CD14-positive monocyte (primary cell): ENCODE measurements around the gene LPIN1. TPM values are rescaled to one million over a fixed set of nuclear protein-coding genes. Genes with fewer than 3 reads are reported as not detected.

Experiments
- DNase-seq, 3 donors: peaks; one replicate each; pipeline ENCODE4 v3.0.0-alpha.2; 2011 to 2022
- H2AFZ ChIP-seq: 2 replicates; pipeline ENCODE4 v1.6.0; 2012; ENCODE audit warnings: mild to moderate bottlenecking, low read depth, low read length, inconsistent platforms; ENCODE audit not compliant: insufficient read depth, poor library complexity, severe bottlenecking
- H3K27ac ChIP-seq, 2 donors: 1 replicate in 1 of 2; 2 replicates in 1 of 2; pipeline ENCODE4 v1.5.1; 2012 to 2013; ENCODE audit warnings: low read length in 2 of 2, control low read depth in 1 of 2, inconsistent platforms in 1 of 2, low read depth in 1 of 2, mild to moderate bottlenecking in 1 of 2
- H3K27me3 ChIP-seq, 2 donors: one replicate each; pipeline versions ENCODE4 v1.6.0 to v1.6.1; 2011 to 2013; ENCODE audit warnings: low read length in 2 of 2; ENCODE audit not compliant: control insufficient read depth in 2 of 2, insufficient read depth in 2 of 2
- H3K36me3 ChIP-seq, 2 donors: replicated peaks in 1 of 2; 1 replicate in 1 of 2; 2 replicates in 1 of 2; pipeline versions ENCODE4 v1.5.1 to v1.6.1; 2012 to 2013; ENCODE audit warnings: low read length in 2 of 2, control low read depth in 1 of 2, inconsistent platforms in 1 of 2, mild to moderate bottlenecking in 1 of 2; ENCODE audit not compliant: insufficient read depth in 2 of 2, control insufficient read depth in 1 of 2
- H3K4me1 ChIP-seq, 2 donors: 1 replicate in 1 of 2; 2 replicates in 1 of 2; pipeline versions ENCODE4 v1.5.1 to v1.6.1; 2012 to 2013; ENCODE audit warnings: low read length in 2 of 2, control low read depth in 1 of 2, inconsistent platforms in 1 of 2, mild to moderate bottlenecking in 1 of 2, moderate library complexity in 1 of 2; ENCODE audit not compliant: insufficient read depth in 2 of 2, control insufficient read depth in 1 of 2
- H3K4me2 ChIP-seq: replicated peaks from 2 replicates; pipeline ENCODE3; 2012; ENCODE audit warnings: low read length, moderate library complexity, mild to moderate bottlenecking; ENCODE audit not compliant: poor library complexity, severe bottlenecking; ENCODE audit errors: extremely low read depth
- H3K4me3 ChIP-seq, 3 experiments: fragments of 200-600 bp in 1 of 3; sonication (generic) in 1 of 3; replicated peaks in 1 of 3; 1 replicate in 2 of 3; 2 replicates in 1 of 3; pipeline ENCODE4 v1.5.1; 2011 to 2013; ENCODE audit warnings: low read length in 3 of 3, mild to moderate bottlenecking in 3 of 3, control low read depth in 2 of 3, low read depth in 2 of 3, inconsistent platforms in 1 of 3, moderate library complexity in 1 of 3
- H3K79me2 ChIP-seq: 2 replicates; pipeline ENCODE4 v1.6.0; 2012; ENCODE audit warnings: mild to moderate bottlenecking, control low read depth, inconsistent platforms, low read length, moderate library complexity; ENCODE audit not compliant: insufficient read depth
- H3K9ac ChIP-seq: 2 replicates; pipeline ENCODE4 v1.6.0; 2017; ENCODE audit warnings: low read length, mild to moderate bottlenecking; ENCODE audit not compliant: insufficient read depth, poor library complexity, severe bottlenecking
- H3K9me3 ChIP-seq, 2 donors: replicated peaks in 1 of 2; 1 replicate in 1 of 2; 2 replicates in 1 of 2; pipeline versions ENCODE4 v1.5.1 to v1.6.1; 2012 to 2013; ENCODE audit warnings: low read length in 2 of 2, control low read depth in 1 of 2; ENCODE audit not compliant: control insufficient read depth in 1 of 2, insufficient read depth in 1 of 2
- H4K20me1 ChIP-seq: 2 replicates; pipeline ENCODE4 v1.6.0; 2012; ENCODE audit warnings: mild to moderate bottlenecking, low read length, control low read depth, moderate library complexity; ENCODE audit not compliant: insufficient read depth
- H3K27ac Mint-ChIP-seq, 7 donors: one replicate each; pipeline ENCODE4 v1.8.0; 2020; ENCODE audit warnings: mild to moderate bottlenecking in 7 of 7, mixed read lengths in 7 of 7, moderate library complexity in 6 of 7, inconsistent platforms in 2 of 7
- H3K27me3 Mint-ChIP-seq, 3 donors: one replicate each; pipeline ENCODE4 v1.8.0; 2021 to 2022; ENCODE audit warnings: low read depth in 3 of 3, mild to moderate bottlenecking in 3 of 3, mixed read lengths in 3 of 3, moderate library complexity in 3 of 3, inconsistent platforms in 1 of 3
- H3K36me3 Mint-ChIP-seq, 2 donors: one replicate each; pipeline ENCODE4 v1.8.0; 2020; ENCODE audit warnings: mixed read lengths in 2 of 2, inconsistent platforms in 1 of 2, mild to moderate bottlenecking in 1 of 2
- H3K4me1 Mint-ChIP-seq: one replicate; pipeline ENCODE4 v1.8.0; 2020; ENCODE audit warnings: mild to moderate bottlenecking, mixed read lengths
- H3K4me3 Mint-ChIP-seq, 2 donors: one replicate each; pipeline ENCODE4 v1.8.0; 2020; ENCODE audit warnings: mild to moderate bottlenecking in 2 of 2, mixed read lengths in 2 of 2, moderate library complexity in 1 of 2
- H3K9me3 Mint-ChIP-seq, 7 donors: one replicate each; pipeline ENCODE4 v1.8.0; 2020 to 2022; ENCODE audit warnings: mixed read lengths in 7 of 7, mild to moderate bottlenecking in 6 of 7, moderate library complexity in 6 of 7, inconsistent platforms in 2 of 7
- WGBS: methylation state at CpG from one replicate; pipeline ENCODE4 v1.1.5; 2013; ENCODE audit warnings: missing lambda C conversion rate; ENCODE audit not compliant: insufficient coverage; 5-methylcytosine and 5-hydroxymethylcytosine counted together
- intact Hi-C, 2 donors: fragments of 100-400 bp; cut with micrococcal nuclease; formaldehyde crosslinking; loops; one replicate each; pipeline versions ENCODE4 v1.15.0 to v1.15.1; 2023
- polyA plus RNA-seq, 3 donors: library from polyadenylated mRNA; depleted of rRNA in 1 of 3; unstranded in 2 of 3; stranded (reverse) in 1 of 3; fragments of 300-500 nt in 2 of 3; fragments of >200 nt in 1 of 3; fragmentation: Illumina TruSeq in 2 of 3; gene quantifications; 1 replicate in 2 of 3; 2 replicates in 1 of 3; pipeline ENCODE4 v1.2.3, GENCODE V29; 2012 to 2021
- TF ChIP-seq, protein P1 (sequence below): fragments of 200-600 bp; IDR thresholded peaks from one replicate; pipeline ENCODE4 v1.8.0; 2022; ENCODE audit warnings: antibody characterized with exemption, mild to moderate bottlenecking

LPIN1 gene
- polyA plus RNA-seq, 3 donors, result 1.8 to 17.6 (median 2.7) TPM

- peaks cover 28 to 29% of the 10 kb centered on the region in 2 donors for H3K4me1 ChIP-seq
- Mint-ChIP-seq H3K27me3 (peaks cover 2 to 4% (median 4%) of the 10 kb centered on the region in 3 donors), H3K9me3 (no peaks in the 10 kb centered on the region), H3K36me3 (no peaks in the 10 kb centered on the region), H3K4me1 (peaks cover 28% of the 10 kb centered on the region), H3K4me3 (no peak overlapping the region), H3K27ac (no peak overlapping the region)
- H3K4me3 ChIP-seq, result no peak overlapping the region
- 95% methylated on average over 2 of the region's 7 CpGs for WGBS
- intact Hi-C loops, result no loop called here
- no peak for DNase-seq
- no peaks in the 10 kb centered on the region for H3K9me3 ChIP-seq
- H3K27ac ChIP-seq, result no peak overlapping the region
- no peaks in the 10 kb centered on the region for H3K79me2 ChIP-seq
- H3K36me3 ChIP-seq, result no peaks in the 10 kb centered on the region
- no peak overlapping the region for H2AFZ ChIP-seq
- TF ChIP-seq, protein P1, sequence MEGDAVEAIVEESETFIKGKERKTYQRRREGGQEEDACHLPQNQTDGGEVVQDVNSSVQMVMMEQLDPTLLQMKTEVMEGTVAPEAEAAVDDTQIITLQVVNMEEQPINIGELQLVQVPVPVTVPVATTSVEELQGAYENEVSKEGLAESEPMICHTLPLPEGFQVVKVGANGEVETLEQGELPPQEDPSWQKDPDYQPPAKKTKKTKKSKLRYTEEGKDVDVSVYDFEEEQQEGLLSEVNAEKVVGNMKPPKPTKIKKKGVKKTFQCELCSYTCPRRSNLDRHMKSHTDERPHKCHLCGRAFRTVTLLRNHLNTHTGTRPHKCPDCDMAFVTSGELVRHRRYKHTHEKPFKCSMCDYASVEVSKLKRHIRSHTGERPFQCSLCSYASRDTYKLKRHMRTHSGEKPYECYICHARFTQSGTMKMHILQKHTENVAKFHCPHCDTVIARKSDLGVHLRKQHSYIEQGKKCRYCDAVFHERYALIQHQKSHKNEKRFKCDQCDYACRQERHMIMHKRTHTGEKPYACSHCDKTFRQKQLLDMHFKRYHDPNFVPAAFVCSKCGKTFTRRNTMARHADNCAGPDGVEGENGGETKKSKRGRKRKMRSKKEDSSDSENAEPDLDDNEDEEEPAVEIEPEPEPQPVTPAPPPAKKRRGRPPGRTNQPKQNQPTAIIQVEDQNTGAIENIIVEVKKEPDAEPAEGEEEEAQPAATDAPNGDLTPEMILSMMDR, result no peak
- no peaks in the 10 kb centered on the region for H4K20me1 ChIP-seq
- no peak overlapping the region for H3K9ac ChIP-seq
- no peaks in the 10 kb centered on the region for H3K27me3 ChIP-seq
- H3K4me2 ChIP-seq, result no peak overlapping the region
These were observed 32.6 kb upstream of the LPIN1 start for GRCh38 chr2:11713815-11714214.

DNA sequence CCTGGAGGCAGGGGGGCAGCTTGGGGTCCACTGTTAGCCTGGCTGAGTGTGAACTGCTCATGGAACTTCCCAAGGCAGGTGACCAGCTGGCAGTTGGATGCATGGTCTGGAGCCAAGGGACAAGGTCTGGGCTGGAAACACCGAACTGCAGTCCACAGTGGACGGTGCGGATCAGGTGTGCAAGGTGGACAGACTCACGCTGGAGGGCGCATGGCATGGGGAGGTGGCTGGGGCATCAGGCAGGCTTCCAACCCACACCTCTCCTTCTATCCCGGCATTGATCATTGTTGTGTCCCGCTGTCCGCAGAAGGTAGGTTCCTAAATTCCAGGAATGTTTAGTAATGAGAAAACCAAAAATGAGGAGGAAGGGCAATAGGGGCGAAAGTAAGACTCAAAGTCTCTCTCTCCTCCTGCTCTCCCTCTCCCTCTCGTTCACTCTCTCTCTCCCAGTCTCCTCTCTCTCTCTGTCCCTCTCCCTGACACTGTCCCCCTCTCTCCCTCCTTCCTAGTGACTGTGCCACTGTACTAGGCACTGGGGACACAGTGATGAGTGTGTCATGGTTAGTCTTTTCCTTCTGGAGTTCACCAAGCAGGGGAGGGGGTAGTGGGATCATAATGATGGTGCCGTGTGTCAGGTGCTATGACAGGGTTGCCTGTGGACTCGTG lies 30.3 kb upstream of the LPIN1 start:
- H3K4me3 ChIP-seq, result no peak overlapping the region
- H3K4me1 Mint-ChIP-seq, result peaks cover 33% of the 10 kb centered on the region
- H3K9me3 Mint-ChIP-seq, result no peaks in the 10 kb centered on the region
- WGBS, result 94% methylated on average over 5 of the region's 12 CpGs
- H4K20me1 ChIP-seq, result no peaks in the 10 kb centered on the region
- no peak overlapping the region for H2AFZ ChIP-seq
- no peak overlapping the region for H3K9ac ChIP-seq
- H3K79me2 ChIP-seq, result no peaks in the 10 kb centered on the region
- peak overlapping the region in 2 of 7 donors; percentile 15 to 78 for H3K27ac Mint-ChIP-seq
- H3K4me1 ChIP-seq, result peaks cover 26 to 29% of the 10 kb centered on the region in 2 donors
- intact Hi-C loops, result no loop called here
- no peaks in the 10 kb centered on the region for H3K27me3 ChIP-seq
- TF ChIP-seq, protein P1, result no peak
- no peak overlapping the region for H3K4me2 ChIP-seq
- no peak overlapping the region for H3K27ac ChIP-seq
- DNase-seq, result no peak
- no peaks in the 10 kb centered on the region for H3K9me3 ChIP-seq
- H3K27me3 Mint-ChIP-seq, result peaks cover 4% of the 10 kb centered on the region in 3 donors
- no peaks in the 10 kb centered on the region for H3K36me3 Mint-ChIP-seq
- H3K4me3 Mint-ChIP-seq, result no peak overlapping the region
- no peaks in the 10 kb centered on the region for H3K36me3 ChIP-seq
